Measurements from ENCODE around the gene FZR1.

The FZR1 gene

DNA sequence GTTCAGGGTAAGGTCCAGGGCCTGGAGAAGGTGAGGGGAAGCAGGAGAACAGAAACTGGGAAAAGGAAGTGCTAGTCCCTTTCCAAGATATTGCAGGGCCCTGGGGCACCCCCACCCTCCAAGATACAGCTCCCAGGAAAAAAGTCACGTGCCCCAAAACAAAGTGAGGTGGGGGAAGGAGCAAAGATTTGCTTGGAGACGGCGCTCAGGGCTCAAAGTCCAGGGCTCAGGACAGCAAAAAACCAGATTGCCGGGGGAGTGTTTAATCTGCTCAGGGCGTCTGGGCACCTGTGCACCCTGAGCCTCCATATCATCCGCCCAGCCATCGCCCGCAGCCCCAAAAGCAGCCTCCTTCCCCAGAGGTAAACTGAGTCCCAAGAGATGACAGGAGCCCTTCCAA is 32.1 kb upstream of the FZR1 start:
- DNase-seq (ENCODE audit: low spot score): no peak

DNA sequence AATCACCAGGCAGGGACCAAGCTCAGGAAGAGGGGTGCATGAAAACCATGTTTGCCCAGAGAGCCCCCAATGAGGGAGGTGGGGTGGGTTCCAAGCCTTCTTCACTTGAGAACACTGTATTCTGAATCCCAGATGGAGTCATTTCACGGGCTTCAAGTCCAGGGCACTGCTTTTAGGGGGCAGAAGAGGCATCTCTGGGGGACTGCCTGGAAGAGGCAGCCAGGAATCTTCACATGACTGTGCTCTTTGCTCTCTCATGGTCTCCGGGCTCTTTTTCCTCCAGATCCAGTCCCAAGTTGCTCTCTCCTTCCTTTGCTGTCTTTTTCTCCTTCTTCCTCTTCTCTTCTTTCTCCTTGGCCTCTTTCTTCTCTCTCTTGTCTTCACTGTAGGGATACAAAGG is 31.5 kb upstream of the FZR1 start:
- no peak for DNase-seq (ENCODE audit: low spot score)

DNA sequence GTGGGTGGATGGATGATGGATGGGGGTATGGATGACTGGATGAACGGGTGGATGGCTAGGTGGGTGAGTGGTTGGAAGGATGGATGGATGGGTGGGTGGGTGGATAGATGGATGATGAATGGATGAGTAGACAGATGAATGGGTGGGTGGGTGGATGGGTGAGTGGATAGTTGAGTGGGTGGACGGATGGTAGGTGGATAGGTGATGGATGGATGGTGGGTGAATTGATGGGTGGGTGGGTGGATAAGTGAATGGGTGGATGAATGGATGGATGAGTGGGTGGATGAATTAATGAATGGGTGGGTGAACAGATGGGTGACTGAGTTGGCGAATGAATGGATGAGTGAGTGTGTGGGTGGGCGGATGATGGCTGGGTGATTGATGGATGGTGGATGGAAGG is 30.7 kb upstream of the FZR1 start:
- DNase-seq (ENCODE audit: low spot score): no peak

DNA sequence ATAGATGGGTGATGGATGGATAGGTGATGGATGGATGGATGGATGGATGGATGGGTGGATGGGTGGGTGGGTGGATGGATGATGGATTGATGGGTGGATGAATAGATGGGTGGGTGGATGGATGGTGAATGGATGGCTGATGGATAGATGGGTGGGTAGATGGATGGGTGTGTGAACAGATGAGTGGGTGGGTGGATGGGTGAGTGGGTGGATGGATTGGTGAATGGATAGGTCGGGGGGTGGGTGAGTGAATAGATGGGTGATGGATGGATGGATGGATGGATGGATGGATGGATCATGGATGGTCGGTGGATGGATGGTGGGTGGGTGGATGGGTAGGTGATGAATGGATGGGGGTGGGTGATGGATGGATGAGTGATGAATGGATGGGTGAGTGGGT is 29.3 kb upstream of the FZR1 start:
- DNase-seq (ENCODE audit: low spot score): no peak

DNA sequence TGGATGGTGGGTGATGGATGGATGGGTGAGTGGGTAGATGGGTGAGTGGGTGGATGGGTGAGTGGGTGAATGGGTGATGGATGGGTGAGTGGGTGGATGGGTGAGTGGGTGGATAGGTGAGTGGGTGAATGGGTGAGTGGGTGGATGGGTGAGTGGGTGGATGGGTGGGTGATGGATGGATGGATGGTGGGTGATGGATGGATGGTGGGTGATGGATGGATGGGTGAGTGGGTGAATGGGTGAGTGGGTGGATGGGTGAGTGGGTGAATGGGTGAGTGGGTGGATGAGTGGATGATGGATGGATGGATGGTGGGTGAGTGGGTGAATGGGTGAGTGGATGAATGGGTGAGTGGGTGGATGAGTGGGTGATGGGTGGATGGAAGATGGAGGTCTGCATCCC is 28.6 kb upstream of the FZR1 start:
- no peak for DNase-seq (ENCODE audit: low spot score)

DNA sequence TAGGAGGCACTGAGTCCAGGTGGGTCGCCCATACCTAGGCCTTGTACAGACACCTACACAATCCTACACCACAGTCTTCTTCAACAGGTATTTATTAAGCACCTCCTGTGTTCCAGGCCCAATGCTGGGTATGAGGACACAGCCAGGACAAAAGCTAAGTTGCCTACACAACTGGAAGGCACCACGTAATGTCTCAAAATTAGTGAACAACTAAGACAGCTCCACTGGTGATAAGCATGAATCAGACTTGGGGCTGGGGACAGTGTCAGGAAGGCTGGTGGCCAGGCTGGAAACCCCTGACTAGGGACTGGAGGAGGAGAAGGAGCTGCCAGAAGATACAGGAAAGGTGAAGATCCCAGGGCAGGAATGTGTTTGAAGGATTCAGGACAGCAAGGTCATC is 28.2 kb upstream of the FZR1 start:
- DNase-seq (ENCODE audit: low spot score): no peak

DNA sequence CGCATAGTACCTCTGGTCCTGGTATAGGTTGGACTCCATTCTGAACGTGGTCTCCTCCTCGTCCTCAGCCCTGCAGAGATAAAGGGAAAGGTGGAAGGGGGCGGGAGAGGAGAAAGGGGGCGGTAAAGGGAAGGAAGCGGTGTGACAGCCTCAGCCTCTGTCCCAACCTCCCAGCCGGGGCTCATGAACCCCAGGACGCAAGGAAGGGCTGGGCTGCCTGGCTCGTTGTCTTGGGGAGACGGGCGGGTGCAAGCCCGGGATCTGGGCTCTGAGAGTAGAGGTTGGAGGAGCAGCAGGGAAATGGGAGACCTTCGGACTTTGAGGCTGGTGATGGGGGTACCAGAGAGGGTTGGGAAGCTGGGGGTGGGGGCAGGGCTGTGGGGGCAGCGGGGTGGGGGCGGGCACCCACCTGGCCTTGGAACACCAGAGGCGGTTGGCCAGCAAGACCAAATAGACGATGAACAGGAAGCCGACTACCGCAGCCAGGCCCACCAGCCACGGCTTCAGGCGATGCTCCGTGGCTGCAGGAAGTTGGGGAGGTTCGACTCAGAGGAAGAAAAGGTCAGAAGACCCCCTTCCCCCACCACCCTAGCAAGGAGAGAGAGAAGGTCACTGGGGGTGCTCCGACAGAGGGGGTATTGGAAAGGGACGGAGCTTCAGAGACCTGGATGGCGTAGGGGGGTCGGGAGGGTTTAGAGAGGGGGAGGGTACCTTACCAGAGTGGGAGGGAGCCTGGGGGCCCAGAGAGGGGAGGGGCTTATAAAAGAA is 27.5 kb upstream of the FZR1 start:
- no peak for DNase-seq (ENCODE audit: low spot score)

DNA sequence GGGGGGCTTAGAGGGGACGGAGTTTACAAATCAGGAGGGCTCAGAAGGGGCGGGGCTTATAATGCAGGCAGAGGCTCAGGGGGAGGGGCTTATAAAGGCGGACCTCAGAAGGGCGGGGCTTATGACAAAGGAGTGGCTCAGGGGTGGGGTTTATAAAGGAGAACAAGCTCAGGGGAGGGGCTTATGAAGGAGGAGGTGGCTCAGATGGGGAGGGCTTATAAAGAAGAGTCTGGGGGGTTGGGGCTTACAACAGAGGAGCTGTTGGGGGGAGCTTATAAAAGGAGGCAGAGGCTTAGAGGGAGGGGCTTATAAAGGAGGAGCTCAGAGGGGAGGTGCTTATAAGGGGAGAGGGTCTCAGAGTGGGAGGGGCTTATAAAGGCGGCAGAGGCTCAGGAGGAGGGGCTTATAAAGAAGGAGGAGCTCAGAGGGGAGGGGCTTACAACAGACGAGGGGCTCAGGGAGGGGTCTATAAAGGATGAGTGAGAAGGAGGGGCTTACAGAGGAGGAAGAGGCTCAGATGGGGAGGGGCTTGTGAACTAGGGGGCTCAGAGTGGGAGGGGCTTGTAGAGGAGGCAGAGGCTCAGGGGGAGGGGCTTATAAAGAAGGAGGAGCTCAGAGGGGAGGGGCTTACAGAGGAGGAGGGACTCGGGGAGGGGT is 26.8 kb upstream of the FZR1 start:
- DNase-seq (ENCODE audit: low spot score): peak; percentile 50

DNA sequence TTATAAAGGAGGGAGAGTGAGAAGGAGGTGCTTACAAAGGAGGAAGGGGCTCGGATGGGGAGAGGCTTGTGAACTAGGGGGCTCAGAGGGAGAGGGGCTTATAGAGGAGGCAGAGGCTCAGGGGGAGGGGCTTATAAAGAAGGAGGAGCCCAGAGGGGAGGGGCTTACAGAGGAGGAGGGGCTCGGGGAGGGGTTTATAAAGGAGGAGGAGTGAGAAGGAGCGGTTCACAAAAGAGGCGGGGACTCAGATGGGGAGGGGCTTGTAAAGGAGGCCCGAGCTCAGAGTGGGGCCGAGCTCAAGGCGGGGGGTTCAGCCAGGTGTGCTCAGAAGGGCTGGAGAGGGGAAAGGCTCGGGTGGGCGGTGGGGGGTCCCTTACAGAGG is 26.3 kb upstream of the FZR1 start:
- DNase-seq (ENCODE audit: low spot score): no peak

DNA sequence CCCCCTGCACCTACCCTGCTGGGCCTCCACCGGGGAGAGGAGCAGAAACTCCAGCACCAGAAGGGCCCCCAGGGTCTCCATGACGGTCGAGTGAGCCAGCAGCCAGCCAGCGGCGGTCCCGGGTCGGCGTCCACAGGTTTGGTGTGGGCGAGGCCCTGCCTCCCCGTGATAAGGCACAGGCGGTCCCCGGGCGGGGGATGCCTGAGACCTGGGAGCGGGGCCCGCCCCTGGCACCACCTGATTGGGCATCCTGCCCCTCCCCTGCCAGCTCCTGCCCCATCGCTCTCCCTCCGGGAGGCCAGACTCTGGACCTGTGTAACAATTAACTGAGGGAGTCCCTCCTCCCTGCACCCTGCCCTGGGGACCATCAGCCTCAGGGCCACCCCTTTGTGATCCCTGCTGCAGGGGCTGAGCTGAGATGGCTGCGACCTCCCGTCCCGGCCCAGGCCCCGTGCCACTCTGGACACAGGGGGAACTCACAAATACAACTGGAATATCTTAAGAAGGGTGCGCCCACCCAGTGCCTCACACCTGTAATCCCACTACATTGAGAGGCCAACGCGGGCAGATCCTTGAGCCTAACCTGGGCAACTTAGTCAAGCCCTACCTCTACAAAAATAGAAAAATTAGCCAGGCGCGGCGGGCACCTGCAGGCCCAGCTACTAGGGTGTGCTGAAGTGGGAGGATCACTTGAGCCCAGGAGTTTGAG is 25.6 kb upstream of the FZR1 start, which contains the start of gene SMIM24:
TSS of gene SMIM24 (minus strand) at position 143 of the 709 bp plus-strand sequence. CDS start at position 81, 62 bp downstream.
- no peak for DNase-seq (ENCODE audit: low spot score)

DNA sequence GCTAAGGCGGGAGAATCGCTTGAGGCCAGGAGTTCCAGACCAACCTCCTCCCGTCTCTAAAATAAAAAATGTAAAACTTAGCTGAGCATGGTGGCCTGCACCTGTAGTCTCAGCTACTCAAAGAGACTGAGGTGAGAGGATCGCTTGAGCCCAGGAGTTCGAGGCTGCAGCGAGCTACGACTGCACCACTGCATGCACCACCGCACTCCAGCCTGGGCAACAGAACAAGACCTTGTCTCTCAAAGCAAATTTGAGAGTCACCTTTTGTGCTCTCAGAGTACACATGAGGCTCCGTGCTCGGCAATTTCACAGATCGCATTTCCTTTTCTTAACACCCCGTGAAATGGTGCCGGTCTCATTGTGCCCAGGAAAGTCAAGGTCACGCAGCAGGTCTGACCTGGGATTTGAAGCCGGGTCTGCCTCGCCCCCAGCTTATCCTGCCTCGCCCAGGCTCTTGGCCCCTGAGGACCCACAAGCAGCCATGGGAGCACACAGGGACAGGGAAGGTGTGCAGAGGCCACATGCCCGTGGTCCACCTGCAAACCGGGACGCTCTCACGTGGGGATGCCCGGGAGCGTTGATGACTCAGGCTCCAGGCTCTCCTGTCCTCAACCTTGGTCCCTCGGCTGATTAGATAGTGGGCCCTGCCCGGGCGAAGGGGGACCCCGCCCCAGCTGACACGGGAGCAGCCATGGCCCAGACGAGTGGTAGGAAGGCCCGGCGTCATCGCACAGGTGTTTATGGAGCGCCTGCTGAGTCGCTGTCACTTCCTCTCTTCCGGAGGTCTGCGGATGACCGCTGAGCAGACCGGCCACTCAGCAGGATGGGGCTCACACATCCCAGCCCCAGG is 24.6 kb upstream of the FZR1 start:
- no peak for DNase-seq (ENCODE audit: low spot score)

DNA sequence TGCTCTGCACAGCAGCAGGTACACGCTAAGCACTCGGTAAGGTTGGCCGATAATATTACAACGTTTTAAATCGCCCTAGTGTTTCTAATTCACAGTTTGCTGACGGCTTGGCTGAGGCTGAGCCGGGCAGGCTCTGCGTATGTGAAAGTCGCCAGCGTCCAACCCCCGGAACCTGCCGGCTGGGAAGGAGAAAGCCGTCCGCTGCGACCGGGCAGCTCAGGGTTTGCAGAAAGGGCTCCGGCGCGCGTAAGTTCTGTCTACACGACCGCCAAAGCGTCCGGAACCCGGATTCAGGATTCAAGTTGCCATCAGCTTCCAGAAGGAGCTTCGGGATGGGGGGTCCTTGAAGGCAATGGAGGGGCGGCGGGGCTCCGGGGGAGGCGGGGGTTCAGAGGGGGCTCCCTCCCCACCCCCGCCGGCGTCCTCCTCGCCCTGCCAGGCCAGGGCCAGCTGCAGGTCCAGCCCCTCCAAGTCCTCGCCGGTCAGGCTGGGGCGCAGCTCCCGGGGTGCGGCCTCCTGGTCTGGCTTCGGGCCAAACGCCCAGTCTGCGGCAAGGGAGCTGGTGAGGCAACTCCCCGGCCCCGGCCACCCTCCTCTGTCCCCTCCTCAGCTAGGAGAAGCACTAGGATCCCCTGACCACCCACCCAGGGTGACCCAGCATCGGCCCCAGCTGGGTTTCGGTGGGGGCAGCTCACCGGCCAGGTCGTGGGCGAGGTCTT is 23.4 kb upstream of the FZR1 start:
- DNase-seq (ENCODE audit: low spot score): no peak

DNA sequence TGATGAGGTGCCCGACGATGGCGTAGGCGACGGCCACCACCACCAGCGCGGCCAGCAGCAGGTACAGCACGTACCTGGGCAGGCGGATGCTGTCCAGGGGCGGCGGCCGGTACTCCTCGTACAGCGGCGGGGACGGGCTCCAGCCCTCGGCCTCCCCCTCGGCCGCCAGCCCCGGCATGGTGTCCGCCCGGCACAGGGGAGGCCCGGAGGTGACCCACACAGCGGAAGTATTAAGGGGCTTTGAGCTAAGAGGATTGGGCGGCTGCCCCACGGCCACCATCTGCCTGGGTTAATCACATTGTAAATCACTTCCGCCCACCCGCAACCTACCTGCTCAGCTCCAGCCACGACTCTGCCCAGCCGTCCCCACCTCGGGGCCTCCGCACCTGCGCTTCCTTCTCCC is 22.9 kb upstream of the FZR1 start, which contains the start of gene SMIM44:
TSS of gene SMIM44 (minus strand) at position 216 of the 403 bp plus-strand sequence. CDS start at position 178, 38 bp downstream.
- no peak for DNase-seq (ENCODE audit: low spot score)

DNA sequence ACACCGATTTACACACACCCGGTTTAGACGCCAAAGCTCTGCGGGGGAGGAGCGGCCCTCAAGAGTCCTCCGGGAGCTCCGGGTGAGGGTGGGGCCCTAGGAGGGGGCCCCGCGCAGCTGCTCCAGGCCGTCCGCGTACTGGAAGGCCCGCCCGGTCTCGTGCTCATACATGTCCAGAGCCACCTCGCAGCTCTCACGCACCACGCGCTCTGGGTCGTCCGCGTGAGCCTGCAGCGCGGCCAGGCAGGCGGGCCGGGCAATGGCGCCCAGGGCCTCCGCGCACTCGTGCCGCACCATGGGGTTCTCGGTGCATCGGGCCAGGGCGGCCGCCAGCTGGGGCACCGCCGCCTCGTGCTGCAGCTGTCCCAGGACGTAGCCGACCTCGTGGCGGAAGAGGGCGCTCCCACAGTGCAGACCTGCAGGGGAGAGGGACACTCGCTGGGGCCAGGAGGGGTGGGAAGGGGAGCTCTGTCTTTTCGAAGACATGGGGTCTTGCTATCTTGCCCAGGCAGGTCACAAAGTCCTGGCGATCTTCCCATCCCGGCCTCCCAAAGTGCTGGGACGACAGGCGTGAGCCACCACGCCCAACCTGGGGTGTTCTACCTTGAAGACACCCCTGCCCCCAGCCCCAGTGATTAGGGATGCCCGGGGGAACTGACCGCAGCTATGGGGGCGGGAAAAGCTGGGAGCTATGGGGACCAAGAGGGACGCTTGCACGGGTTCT is 14.6 kb upstream of the FZR1 start:
- DNase-seq (ENCODE audit: low spot score): no peak

DNA sequence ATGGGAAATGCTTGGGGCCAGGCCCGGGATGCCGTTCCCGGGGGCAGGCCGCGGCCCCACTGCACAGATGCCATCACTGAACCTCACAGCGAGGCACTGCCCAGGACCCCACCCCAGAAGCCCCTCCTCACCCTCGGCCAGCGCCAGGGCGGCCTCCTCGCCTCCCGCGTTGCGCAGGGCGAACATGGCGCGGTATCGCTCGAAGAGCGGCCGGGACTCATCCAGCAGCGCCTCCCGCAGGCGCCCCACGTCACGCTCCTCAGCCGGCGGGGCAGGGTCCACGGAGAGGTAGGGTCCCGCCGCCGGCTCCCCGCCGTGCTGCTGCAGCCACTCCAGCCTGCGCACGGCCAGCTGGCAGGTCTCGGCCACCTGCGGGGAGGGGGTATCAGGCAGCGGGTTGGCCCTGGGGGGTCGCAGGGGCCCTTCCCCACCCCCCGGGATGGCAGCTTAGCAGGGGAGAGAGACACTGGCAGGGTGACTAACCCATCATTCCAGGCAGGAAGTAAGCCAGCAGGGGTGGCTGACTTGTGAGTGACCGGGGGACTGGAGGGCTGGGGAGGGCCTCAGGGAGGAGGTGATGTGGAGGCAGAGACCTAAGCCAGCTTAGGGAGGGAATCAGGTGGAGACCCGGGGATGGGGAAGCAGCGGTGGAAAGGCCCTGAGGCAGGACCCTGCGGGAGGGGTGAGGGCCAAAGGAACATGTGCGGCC is 13.8 kb upstream of the FZR1 start:
- DNase-seq (ENCODE audit: low spot score): no peak

DNA sequence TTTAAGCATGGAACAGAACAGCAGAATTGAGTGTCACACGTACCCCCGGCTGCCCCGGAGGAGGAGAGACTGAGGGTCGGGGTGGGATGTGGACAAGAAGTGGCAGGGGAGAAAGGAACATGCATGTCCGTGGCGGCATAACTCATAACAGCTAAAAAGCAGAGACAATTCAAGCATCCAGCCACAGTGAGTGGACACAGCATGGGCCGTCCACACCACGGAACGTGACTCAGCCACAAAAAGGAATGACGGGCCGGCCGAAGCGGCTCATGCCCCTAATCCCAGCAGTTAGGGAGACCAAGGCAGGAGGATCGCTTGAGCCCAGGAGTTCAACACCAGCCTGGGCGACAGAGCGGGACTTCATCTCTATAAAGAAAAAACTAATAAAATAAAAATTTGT is 13.2 kb upstream of the FZR1 start:
- no peak for DNase-seq (ENCODE audit: low spot score)

DNA sequence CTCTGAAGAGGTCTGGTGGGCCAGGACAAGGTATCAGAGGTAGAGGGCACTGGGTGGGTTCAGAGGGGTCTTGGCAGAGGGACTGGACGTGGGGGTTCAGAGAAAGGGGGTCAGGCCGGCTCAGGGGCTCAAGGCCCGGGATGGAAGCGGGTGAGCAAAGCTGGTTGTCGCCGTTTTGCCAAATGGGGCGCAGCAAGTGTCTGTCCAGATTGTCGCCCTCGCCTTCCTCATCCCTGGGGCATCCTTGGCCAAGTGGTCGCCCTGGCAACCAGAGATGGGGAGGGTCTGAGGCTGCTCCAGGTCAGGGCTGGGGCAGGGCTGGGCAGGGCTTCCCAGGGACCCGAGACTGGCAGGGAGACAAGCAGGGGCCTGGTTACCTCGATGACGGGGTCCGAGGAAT is 12.5 kb upstream of the FZR1 start:
- no peak for DNase-seq (ENCODE audit: low spot score)

DNA sequence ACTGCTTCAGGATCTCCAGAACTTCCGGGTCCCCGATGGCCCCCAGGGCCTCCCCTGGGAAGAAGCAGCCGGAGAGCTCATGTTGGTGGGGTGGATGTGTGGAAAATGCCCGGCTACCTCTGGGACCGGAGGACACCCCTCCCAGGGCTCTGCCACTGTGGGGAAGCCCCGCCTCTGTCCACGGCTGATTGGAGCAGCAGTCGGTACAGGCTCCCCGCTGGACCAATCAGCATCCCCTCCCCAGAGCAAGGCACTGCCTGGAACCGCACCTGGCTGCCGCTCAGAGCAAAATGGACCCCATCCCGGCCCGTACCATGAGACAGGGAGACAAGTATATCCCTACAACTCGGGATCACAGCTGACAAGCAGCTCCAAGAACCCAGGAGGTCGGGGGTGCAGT is 12.1 kb upstream of the FZR1 start:
- DNase-seq (ENCODE audit: low spot score): no peak

DNA sequence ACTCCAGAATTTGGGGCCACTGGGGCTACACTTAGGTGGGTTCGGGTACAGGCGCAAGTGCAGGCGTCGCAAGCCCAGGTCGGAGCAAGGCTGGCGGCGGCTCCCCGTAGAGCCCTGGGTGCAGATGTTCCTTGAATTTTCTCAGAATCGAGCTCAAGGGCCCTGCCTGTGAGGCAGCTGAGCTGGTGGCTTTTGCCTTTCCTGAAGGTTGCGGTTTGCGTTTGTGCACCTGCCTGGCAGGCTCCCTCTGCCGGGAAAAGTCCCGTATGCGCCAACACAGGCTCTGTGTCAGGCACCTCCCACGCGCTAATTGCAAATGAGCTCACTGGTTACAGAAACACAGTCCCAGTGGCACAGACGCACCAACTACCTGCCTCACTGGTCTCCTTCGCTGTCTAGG is 11.6 kb upstream of the FZR1 start:
- peak; percentile 71 for DNase-seq (ENCODE audit: low spot score)
